Esophagus squamous epithelium (tissue), 5 donors: ENCODE data around the gene MAGEA3. TPM values are rescaled to one million over a fixed set of nuclear protein-coding genes. Genes with fewer than 3 reads are reported as not detected.
"Not testable (repeated sequence)": the region's sequence is repeated elsewhere in the genome, so short reads cannot be mapped to it uniquely, and the experiment has no call there.

Experiments used
- DNase-seq: peaks from one replicate; lab custom pipeline; 2025; lab: John Stamatoyannopoulos, UW
- H3K27ac ChIP-seq, 4 donors: fragments of 200-600 bp; sonication (generic); one replicate each; pipeline ENCODE4 v1.5.1; 2016 to 2019; ENCODE audit warnings: mild to moderate bottlenecking in 1 of 4
- H3K27me3 ChIP-seq, 4 donors: fragments of 200-600 bp; sonication (generic); 1 replicate in 3 of 4; 2 replicates in 1 of 4; pipeline versions ENCODE4 v1.5.1 to v1.6.0; 2017 to 2021; ENCODE audit warnings: antibody characterized with exemption in 1 of 4
- H3K36me3 ChIP-seq, 3 donors: fragments of 200-600 bp; sonication (generic); one replicate each; pipeline ENCODE4 v1.5.1; 2016 to 2019
- H3K4me1 ChIP-seq, 3 donors: fragments of 200-600 bp; sonication (generic); one replicate each; pipeline ENCODE4 v1.5.1; 2017 to 2019
- H3K4me3 ChIP-seq, 4 donors: fragments of 200-600 bp; sonication (generic); 1 replicate in 3 of 4; 2 replicates in 1 of 4; pipeline ENCODE4 v1.5.1; 2016 to 2019; ENCODE audit warnings: mild to moderate bottlenecking in 2 of 4, moderate library complexity in 1 of 4
- H3K9me3 ChIP-seq, 3 donors: fragments of 200-600 bp; sonication (generic); one replicate each; pipeline ENCODE4 v1.5.1; 2016 to 2019
- POLR2A ChIP-seq, 4 donors: fragments of 450-650 bp; IDR thresholded peaks; one replicate each; pipeline ENCODE4 v1.6.1; 2017; ENCODE audit warnings: antibody characterized with exemption in 4 of 4, mild to moderate bottlenecking in 4 of 4, moderate library complexity in 3 of 4
- WGBS, 2 donors: methylation state at CpG; one replicate each; pipeline ENCODE4 v1.1.5; 2018; 5-methylcytosine and 5-hydroxymethylcytosine counted together
- intact Hi-C: fragments of 100-400 bp; cut with DNase I; formaldehyde crosslinking; loops from one replicate; pipeline ENCODE4 v1.15.0; 2022
- total RNA-seq, 4 donors: library from RNA; depleted of rRNA; stranded (reverse); fragments of >200 nt; gene quantifications; one replicate each; pipeline ENCODE4 v1.1.0, GENCODE V29; 2016
- TF ChIP-seq, protein P1 (sequence below), 6 experiments: fragments of 450-650 bp in 4 of 6; fragments of 200-600 bp in 2 of 6; sonication (generic) in 2 of 6; IDR thresholded peaks; one replicate each; pipeline ENCODE4 v1.5.1; 2016 to 2019; ENCODE audit warnings: antibody characterized with exemption in 6 of 6, mild to moderate bottlenecking in 4 of 6, moderate library complexity in 4 of 6
- donor health status: DM: yes; HTN: yes; CAD: no.

MAGEA3 gene
- total RNA-seq, 4 donors from 2014 or later = not detected

- intact Hi-C loops = no loop called here
- H3K4me1 ChIP-seq = no peaks in the 10 kb centered on the region
- H3K9me3 ChIP-seq = no peaks in the 10 kb centered on the region
- no peak overlapping the region for H3K4me3 ChIP-seq
- DNase-seq = no peak
- H3K27me3 ChIP-seq = no peaks in the 10 kb centered on the region
- no peaks in the 10 kb centered on the region for H3K36me3 ChIP-seq
- no peak overlapping the region for H3K27ac ChIP-seq
- no peak for TF ChIP-seq POLR2A (IDR thresholded peaks at IDR 0.05)
- TF ChIP-seq, protein P1, sequence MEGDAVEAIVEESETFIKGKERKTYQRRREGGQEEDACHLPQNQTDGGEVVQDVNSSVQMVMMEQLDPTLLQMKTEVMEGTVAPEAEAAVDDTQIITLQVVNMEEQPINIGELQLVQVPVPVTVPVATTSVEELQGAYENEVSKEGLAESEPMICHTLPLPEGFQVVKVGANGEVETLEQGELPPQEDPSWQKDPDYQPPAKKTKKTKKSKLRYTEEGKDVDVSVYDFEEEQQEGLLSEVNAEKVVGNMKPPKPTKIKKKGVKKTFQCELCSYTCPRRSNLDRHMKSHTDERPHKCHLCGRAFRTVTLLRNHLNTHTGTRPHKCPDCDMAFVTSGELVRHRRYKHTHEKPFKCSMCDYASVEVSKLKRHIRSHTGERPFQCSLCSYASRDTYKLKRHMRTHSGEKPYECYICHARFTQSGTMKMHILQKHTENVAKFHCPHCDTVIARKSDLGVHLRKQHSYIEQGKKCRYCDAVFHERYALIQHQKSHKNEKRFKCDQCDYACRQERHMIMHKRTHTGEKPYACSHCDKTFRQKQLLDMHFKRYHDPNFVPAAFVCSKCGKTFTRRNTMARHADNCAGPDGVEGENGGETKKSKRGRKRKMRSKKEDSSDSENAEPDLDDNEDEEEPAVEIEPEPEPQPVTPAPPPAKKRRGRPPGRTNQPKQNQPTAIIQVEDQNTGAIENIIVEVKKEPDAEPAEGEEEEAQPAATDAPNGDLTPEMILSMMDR (IDR thresholded peaks at IDR 0.05) = no peak
- 75 to 82% methylated on average over 4 to 7 of the region's 7 CpGs for WGBS, 2 donors
These were observed 26.8 kb downstream of the MAGEA3 start for GRCh38 chrX:152725409-152725808.

- Histone ChIP-seq H3K4me3 (no peak within 1 kb of the TSS), H3K27ac (no peak within 1 kb of the TSS), H3K9me3 (no peaks in the 10 kb centered on the region), H3K27me3 (no peaks in the 10 kb centered on the region), H3K36me3 (no peaks in the 10 kb centered on the region), H3K4me1 (no peaks in the 10 kb centered on the region)
- DNase-seq = no peak
- TF ChIP-seq, protein P1 (IDR thresholded peaks at IDR 0.05) = no peak
- TF ChIP-seq POLR2A (IDR thresholded peaks at IDR 0.05) = no peak
- intact Hi-C loops = no loop called here
- 73% methylated on average over 2 of the region's 21 CpGs; no CpG with 5 or more reads in 1 of the 2 donors for WGBS, 2 donors
These were observed 34.8 kb downstream of the MAGEA3 start, which contains the start of the genes CSAG1 and MAGEA12 for GRCh38 chrX:152733261-152733975. TSS of gene CSAG1 (minus strand) at chrX:152733721. CDS start at chrX:152732460, 1,261 bp downstream. TSS of gene MAGEA12 (plus strand) at chrX:152733757. CDS start at chrX:152736162, 2,405 bp downstream.

GRCh38 chrX:152734143-152734858, 35.7 kb downstream of the MAGEA3 start:
- 80% methylated on average over 1 of the region's 22 CpGs; no CpG with 5 or more reads in 1 of the 2 donors for WGBS, 2 donors
- H3K9me3 ChIP-seq, H3K36me3 ChIP-seq, H3K27ac ChIP-seq, DNase-seq, H3K4me1 ChIP-seq, intact Hi-C loops, H3K27me3 ChIP-seq, H3K4me3 ChIP-seq: not testable (repeated sequence)

- no peak for DNase-seq
- TF ChIP-seq POLR2A (IDR thresholded peaks at IDR 0.05) = no peak
- H3K9me3 ChIP-seq = no peaks in the 10 kb centered on the region
- intact Hi-C loops = no loop called here
- WGBS, 2 donors = no CpG with 5 or more reads among the region's 2 CpGs
- H3K4me3 ChIP-seq = no peak overlapping the region
- no peaks in the 10 kb centered on the region for H3K36me3 ChIP-seq
- no peak overlapping the region for H3K27ac ChIP-seq
- H3K4me1 ChIP-seq = no peaks in the 10 kb centered on the region
- H3K27me3 ChIP-seq = no peaks in the 10 kb centered on the region
These were observed 36.5 kb downstream of the MAGEA3 start for GRCh38 chrX:152735101-152735500.

GRCh38 chrX:152735860-152736511, 37.4 kb downstream of the MAGEA3 start:
- Histone ChIP-seq H3K4me3 (no peak overlapping the region), H3K4me1 (no peaks in the 10 kb centered on the region), H3K36me3 (no peaks in the 10 kb centered on the region), H3K27me3 (no peaks in the 10 kb centered on the region), H3K27ac (no peak overlapping the region), H3K9me3 (no peaks in the 10 kb centered on the region)
- no peak for DNase-seq
- 76% methylated on average over 8 of the region's 12 CpGs; no CpG with 5 or more reads in 1 of the 2 donors for WGBS, 2 donors
- TF ChIP-seq POLR2A (IDR thresholded peaks at IDR 0.05) = no peak
- TF ChIP-seq, protein P1 (IDR thresholded peaks at IDR 0.05) = no peak
- intact Hi-C loops = no loop called here

GRCh38 chrX:152736528-152736927, 37.9 kb downstream of the MAGEA3 start:
- DNase-seq, H3K27ac ChIP-seq, H3K27me3 ChIP-seq, H3K9me3 ChIP-seq, H3K4me1 ChIP-seq, H3K4me3 ChIP-seq, intact Hi-C loops, H3K36me3 ChIP-seq: not testable (repeated sequence)
- 85 to 90% methylated on average over 2 to 5 of the region's 12 CpGs for WGBS, 2 donors
